RWPE2 (cell line): ENCODE measurements around the gene RFX2.
A peak's percentile ranks its signal among the peaks of the same experiment; 100 is the strongest.

ENCODE experiments used
- ATAC-seq: fragments of 200-7000 bp; cut with Tn5 transposase; 3 replicates; pipeline ENCODE4 v1.9.1; 2021; ENCODE audit warnings: low read depth
- DNase-seq: peaks from one replicate; pipeline ENCODE4 v3.0.0-alpha.2; 2020; ENCODE audit warnings: low spot score
- H3K27ac ChIP-seq: fragments of 450-650 bp; 2 replicates; pipeline ENCODE4 v1.5.1; 2017; ENCODE audit warnings: mild to moderate bottlenecking; ENCODE audit not compliant: poor library complexity, severe bottlenecking
- H3K27me3 ChIP-seq: fragments of 250-450 bp; sonication (Bioruptor Pico); 2 replicates; pipeline ENCODE4 v1.5.1; 2021; ENCODE audit warnings: mild to moderate bottlenecking, moderate library complexity; ENCODE audit not compliant: insufficient read depth, poor library complexity, severe bottlenecking
- H3K36me3 ChIP-seq: fragments of 250-450 bp; sonication (Bioruptor Pico); 2 replicates; pipeline ENCODE4 v1.5.1; 2020; ENCODE audit warnings: low read depth, mild to moderate bottlenecking, moderate library complexity
- H3K4me1 ChIP-seq: fragments of 250-450 bp; sonication (Bioruptor Pico); 2 replicates; pipeline ENCODE4 v1.5.1; 2021; ENCODE audit warnings: mild to moderate bottlenecking, moderate library complexity; ENCODE audit not compliant: insufficient read depth, poor library complexity, severe bottlenecking
- H3K4me3 ChIP-seq: fragments of 250-450 bp; sonication (Bioruptor Pico); 2 replicates; pipeline ENCODE4 v1.5.1; 2021; ENCODE audit warnings: mild to moderate bottlenecking, moderate library complexity; ENCODE audit not compliant: severe bottlenecking
- H3K9me3 ChIP-seq: fragments of 250-450 bp; sonication (Bioruptor Pico); 2 replicates; pipeline ENCODE4 v1.5.1; 2021; ENCODE audit warnings: mild to moderate bottlenecking, moderate library complexity; ENCODE audit not compliant: severe bottlenecking
- TF ChIP-seq, protein P1 (sequence below): fragments of 450-650 bp; IDR thresholded peaks from one replicate; pipeline ENCODE4 v1.5.1; 2017; ENCODE audit warnings: mild to moderate bottlenecking, moderate library complexity; ENCODE audit not compliant: poor library complexity, severe bottlenecking

RFX2 gene

GRCh38 chr19:5983367-5983955 is 126.8 kb downstream of the RFX2 start:
- DNase-seq (no peak), ATAC-seq (no peak)
- Histone ChIP-seq H3K27ac (no peak overlapping the region), H3K4me3 (no peak overlapping the region), H3K27me3 (no peaks in the 10 kb centered on the region), H3K36me3 (0 out of 2 replicates have a peak, but pooled peaks cover 3% of the 10 kb centered on the region), H3K9me3 (no peaks in the 10 kb centered on the region), H3K4me1 (peaks cover 7% of the 10 kb centered on the region)
- TF ChIP-seq, protein P1, sequence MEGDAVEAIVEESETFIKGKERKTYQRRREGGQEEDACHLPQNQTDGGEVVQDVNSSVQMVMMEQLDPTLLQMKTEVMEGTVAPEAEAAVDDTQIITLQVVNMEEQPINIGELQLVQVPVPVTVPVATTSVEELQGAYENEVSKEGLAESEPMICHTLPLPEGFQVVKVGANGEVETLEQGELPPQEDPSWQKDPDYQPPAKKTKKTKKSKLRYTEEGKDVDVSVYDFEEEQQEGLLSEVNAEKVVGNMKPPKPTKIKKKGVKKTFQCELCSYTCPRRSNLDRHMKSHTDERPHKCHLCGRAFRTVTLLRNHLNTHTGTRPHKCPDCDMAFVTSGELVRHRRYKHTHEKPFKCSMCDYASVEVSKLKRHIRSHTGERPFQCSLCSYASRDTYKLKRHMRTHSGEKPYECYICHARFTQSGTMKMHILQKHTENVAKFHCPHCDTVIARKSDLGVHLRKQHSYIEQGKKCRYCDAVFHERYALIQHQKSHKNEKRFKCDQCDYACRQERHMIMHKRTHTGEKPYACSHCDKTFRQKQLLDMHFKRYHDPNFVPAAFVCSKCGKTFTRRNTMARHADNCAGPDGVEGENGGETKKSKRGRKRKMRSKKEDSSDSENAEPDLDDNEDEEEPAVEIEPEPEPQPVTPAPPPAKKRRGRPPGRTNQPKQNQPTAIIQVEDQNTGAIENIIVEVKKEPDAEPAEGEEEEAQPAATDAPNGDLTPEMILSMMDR: no peak

- Histone ChIP-seq H3K4me1 (peaks cover 11% of the 10 kb centered on the region), H3K9me3 (no peaks in the 10 kb centered on the region), H3K27me3 (no peaks in the 10 kb centered on the region), H3K36me3 (peaks cover 23% of the 10 kb centered on the region), H3K27ac (peak overlapping the region; percentile 48), H3K4me3 (peak overlapping the region; percentile 89)
- ATAC-seq (no peak), DNase-seq (no peak)
- TF ChIP-seq, protein P1: no peak
Observed at GRCh38 chr19:5978606-5979552, 131.4 kb downstream of the RFX2 start.

GRCh38 chr19:5977785-5978605 is 132.3 kb downstream of the RFX2 start, which contains the start of gene RANBP3:
RANBP3 (minus strand) TSS chr19:5978140; CDS start chr19:5978082, 58 bp downstream.
- Histone ChIP-seq H3K36me3 (peaks cover 31% of the 10 kb centered on the region), H3K27me3 (no peaks in the 10 kb centered on the region), H3K27ac (peak within 1 kb of the TSS; percentile 48), H3K4me1 (peaks cover 11% of the 10 kb centered on the region), H3K4me3 (peak within 1 kb of the TSS; percentile 89), H3K9me3 (no peaks in the 10 kb centered on the region)
- ATAC-seq (peak; percentile 91), DNase-seq (peak; percentile 98)
- TF ChIP-seq, protein P1: no peak

GRCh38 chr19:5977222-5977784 is 133.0 kb downstream of the RFX2 start:
- no peak; the same call in 2 of the 3 replicates for ATAC-seq
- peaks cover 11% of the 10 kb centered on the region for H3K4me1 ChIP-seq
- TF ChIP-seq, protein P1: no peak
- H3K27me3 ChIP-seq: no peaks in the 10 kb centered on the region
- H3K4me3 ChIP-seq: peak overlapping the region; percentile 89
- H3K9me3 ChIP-seq: no peaks in the 10 kb centered on the region
- DNase-seq: no peak
- peaks cover 31% of the 10 kb centered on the region for H3K36me3 ChIP-seq
- H3K27ac ChIP-seq: peak overlapping the region; percentile 48
